HG03045 (cell line): ENCODE measurements around the gene PCGF6.
"Not testable (repeated sequence)": the region's sequence is repeated elsewhere in the genome, so short reads cannot be mapped to it uniquely, and the experiment has no call there.

Experiments used
- ATAC-seq: cut with Tn5 transposase; IDR thresholded peaks from one replicate; pipeline ENCODE4 v1.9.1; 2021; ENCODE audit warnings: mild to moderate bottlenecking, moderate library complexity; ENCODE audit not compliant: unreplicated experiment

The PCGF6 gene, protein sequence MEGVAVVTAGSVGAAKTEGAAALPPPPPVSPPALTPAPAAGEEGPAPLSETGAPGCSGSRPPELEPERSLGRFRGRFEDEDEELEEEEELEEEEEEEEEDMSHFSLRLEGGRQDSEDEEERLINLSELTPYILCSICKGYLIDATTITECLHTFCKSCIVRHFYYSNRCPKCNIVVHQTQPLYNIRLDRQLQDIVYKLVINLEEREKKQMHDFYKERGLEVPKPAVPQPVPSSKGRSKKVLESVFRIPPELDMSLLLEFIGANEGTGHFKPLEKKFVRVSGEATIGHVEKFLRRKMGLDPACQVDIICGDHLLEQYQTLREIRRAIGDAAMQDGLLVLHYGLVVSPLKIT

DNA sequence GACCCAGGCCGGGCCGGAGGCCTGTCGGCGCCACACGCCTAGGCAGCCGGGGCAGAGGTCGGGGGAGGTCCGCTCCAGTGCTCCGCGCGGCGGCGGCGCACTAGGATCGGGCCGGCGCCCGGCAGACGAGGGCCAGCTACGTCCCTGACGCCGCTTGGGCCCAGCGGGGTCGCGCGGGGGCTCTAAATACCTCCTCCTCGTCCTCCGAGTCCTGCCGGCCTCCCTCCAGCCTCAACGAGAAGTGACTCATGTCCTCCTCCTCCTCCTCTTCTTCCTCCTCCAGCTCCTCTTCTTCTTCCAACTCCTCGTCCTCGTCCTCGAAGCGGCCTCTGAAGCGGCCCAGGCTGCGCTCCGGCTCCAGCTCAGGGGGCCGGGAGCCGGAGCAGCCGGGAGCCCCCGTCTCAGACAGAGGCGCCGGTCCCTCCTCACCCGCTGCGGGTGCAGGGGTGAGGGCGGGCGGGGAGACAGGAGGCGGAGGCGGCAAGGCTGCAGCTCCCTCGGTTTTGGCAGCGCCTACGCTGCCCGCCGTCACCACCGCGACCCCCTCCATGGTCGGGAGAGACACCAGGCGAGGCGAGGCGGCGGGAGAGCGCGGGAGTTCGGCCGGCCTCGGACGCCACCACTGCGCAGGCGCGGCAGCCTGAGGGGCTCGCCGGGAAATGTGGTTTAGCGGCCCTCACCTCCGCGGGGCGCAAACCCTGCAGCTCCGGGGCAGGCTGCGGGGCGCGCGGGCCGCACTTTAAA lies at the start of gene PCGF6:
Gene PCGF6, minus strand, starts transcription at position 624 of the 744 bp plus-strand sequence. Its CDS starts 74 bp downstream, at position 550.
- peak; percentile 83 for ATAC-seq

DNA sequence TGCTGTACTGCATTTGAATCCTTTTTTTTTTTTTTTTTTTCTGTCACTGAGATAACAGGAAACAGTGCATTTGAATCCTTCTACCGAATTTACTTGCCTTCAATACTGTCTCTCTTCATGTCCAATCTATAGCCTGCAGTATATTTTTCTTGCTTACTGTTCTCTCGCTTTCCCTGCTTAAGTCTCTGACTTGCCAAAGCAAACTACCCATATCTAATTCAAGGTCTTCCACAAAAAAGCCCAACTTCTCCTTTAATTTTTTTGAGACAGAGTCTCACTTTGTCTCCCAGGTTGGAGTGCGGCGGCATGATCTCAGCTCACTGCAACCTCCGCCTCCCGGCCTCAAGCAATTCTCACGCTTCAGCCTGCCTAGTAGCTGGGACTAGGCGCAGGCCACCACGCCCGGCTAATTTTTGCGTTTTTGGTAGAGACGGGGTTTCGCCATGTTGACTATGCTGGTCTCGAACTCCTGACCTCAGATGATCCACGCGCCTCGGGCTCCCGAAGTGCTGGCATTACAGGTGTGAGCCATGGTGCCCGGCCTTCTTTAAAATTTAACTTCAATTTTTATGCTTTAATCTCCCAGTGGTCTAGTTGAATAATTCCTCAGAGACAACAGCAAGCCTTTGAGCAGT lies 46.4 kb upstream of the PCGF6 start:
- no peak for ATAC-seq

DNA sequence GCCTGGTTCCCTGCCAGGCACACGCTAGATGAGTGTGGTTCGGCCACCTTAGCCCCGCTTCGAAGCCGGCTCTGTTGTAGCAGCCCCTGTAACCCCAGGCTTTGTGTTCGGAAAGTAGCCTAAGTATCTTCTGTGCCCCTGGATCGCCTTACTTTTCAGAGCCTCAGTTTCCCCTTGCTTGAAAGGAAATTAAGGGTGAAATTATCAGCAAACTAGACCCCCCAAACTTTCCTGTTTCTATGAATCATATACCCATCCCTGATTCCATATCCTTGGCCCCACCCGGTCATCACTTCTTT lies 45.8 kb upstream of the PCGF6 start:
- ATAC-seq, result no peak

DNA sequence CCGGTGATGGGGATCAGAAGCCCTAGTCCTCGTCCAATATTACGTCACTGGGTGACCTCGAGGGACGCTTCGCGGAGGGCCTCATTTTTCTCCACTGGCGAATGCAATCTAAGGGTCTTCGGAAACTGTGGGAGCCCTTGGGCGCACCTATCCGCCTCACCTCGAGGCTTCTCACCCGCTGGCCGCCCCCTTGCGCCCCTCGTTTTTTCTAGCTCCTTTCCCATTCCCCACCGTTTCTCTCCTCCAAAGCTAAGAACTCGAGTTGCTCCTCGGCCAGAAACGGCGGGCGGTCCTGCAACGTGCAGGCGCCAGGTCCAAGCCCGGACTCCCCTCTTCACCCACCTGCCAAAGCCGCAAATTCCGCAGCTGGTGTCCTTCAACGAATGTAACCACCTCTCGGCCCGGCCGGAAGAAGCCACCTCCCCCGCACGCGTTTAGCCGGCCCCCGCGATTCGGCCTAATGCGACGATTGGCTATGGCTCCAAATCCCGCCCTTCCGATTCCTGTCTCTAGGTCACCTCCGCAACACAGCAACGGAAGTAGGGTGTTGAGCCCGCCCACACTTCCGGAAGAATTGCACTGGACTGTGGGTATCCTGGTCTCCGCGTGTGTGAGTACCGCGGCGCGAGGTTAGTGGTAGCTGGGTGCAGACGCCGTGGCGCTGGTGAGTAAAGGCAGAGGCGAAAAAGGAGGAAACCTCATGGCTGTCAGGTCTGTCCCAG lies 45.3 kb upstream of the PCGF6 start, which contains the start of the genes ATP5MK and PDCD11:
Gene ATP5MK, minus strand, starts transcription at position 409 of the 722 bp plus-strand sequence. CDS start 4,018 bp downstream, outside the sequence.
Gene PDCD11, plus strand, starts transcription at position 560 of the 722 bp plus-strand sequence. CDS start 1,801 bp downstream, outside the sequence.
- ATAC-seq, result peak; percentile 99

DNA sequence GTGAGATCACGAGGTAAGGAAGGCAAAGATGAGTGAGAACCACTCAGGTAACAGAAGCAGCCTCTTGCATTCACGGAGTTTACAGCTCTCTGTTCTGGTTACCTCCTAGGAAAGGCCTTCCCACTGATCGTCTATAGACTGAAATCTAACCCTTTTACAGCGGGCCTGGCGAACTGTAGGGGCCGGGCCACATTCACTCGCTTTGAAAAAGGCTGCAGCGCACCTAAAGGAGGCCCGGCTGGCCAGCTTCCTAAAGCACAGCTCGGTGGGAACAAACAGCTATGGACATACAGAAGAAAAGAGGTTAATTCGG lies 44.8 kb upstream of the PCGF6 start:
- no peak for ATAC-seq

DNA sequence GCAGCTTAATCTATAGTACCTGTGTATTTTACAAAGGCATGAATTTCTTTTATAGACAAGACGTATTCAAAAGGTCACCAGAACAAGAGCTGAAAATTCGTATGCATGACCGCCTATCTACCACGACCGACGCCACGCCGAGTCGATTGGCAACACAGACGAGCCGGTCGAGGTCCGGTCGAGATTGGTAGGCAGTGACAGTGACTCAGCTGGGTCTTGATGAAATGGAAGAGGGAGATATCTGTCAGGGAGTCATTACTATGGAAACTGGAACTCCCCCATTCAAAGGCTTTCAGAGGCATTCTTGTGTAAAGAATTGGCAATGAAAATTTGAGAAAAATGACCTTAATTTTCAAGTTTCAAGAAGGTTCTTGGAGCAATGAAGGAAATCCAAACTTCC lies 43.2 kb upstream of the PCGF6 start:
- no peak for ATAC-seq

DNA sequence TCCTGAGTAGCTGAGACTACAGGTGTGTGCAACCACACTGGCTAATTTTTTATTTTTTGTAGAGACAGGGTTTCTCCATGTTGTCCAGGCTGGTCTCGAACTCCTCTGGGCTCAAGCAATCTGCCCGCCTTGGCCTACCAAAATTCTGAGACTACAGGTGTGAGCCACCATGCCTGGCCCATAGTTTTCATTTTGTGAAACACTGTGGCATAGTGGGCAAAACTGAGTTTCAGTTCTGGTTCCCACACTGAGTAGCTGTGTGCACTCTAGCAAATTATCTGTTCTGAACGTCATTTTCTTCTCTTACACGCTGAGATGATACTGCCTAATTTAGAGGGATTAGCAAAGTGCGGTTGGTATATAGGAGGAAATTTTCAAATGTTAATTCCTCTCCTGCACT lies 31.8 kb upstream of the PCGF6 start:
- ATAC-seq, result no peak

DNA sequence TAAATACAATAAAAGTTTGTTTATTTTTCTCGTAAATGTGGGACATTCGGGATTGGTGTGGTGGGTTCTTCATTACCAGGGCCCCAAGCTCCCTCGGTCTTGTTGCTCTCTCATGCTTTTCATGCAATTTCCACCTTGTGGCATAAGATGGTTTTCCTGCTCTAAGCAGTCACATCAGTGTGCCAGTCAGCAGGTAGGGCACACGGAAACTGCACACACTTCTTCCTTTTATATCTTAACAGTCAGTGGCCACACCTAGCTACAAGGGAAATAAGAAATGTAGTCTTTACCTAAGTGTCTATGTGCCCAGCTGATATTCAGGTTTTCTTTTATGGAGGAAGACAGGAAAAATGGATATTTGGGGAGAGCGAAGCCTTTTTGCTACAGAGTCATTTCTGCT lies 23.3 kb upstream of the PCGF6 start:
- no peak for ATAC-seq

DNA sequence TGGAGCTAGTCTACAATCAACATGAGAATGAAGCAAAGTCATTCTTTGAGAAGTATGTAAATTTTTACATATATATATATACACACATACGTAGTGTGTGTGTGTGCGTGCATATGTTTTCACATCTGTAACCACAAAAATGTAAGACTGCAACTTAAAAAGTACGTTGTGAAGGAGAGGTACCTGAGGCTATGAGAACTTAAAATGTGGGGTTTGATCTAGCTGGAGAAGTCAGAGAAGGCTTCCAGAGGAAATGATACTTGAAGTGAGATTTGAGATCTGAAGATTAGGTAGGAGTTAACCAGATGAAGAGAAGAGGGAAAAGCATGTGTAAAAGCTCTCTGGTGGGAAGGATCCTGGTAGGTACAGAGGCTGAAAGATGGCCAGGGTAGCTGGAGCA lies 22.6 kb upstream of the PCGF6 start:
- no peak for ATAC-seq

DNA sequence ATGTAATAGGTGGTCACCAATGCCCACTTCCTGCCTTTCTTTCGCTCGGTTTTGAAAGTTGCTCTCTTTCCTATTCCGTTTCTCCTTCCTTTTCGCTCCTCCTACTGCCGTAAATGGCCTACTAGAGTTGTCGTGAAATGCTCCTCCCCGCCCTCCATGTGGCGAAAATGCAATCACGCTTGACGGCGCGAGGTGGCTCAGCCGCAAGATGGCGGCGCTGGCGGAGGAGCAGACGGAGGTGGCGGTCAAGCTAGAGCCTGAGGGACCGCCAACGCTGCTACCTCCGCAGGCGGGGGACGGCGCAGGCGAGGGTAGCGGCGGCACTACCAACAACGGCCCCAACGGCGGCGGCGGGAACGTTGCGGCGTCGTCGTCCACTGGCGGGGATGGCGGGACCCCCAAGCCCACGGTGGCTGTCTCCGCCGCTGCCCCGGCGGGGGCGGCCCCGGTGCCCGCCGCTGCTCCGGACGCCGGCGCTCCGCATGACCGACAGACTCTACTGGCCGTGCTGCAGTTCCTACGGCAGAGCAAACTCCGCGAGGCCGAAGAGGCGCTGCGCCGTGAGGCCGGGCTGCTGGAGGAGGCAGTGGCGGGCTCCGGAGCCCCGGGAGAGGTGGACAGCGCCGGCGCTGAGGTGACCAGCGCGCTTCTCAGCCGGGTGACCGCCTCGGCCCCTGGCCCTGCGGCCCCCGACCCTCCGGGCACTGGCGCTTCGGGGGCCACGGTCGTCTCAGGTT lies 17.0 kb upstream of the PCGF6 start, which contains the start of gene TAF5:
Gene TAF5, plus strand, starts transcription at position 195 of the 737 bp plus-strand sequence. Its CDS starts 14 bp downstream, at position 209.
- ATAC-seq, result peak; percentile 51

DNA sequence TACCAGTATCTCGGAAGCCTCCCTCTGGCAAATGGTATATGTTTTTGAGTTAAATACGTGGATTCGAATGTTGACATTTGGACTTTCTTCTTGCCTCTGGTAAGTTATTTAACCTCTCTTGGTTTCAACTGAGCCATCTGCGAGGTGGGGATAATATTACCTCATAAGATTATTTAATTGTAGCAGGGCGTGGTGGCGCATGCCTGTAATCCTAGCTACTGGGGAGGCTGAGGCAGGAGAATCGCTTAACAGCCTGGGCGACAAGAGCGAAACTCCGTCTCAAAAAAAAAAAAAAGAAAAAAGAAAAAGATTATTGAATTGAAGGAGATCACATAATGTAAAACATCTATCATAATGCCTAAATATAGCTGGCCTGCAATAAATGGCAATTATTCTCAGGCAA lies 16.4 kb upstream of the PCGF6 start:
- no peak for ATAC-seq

DNA sequence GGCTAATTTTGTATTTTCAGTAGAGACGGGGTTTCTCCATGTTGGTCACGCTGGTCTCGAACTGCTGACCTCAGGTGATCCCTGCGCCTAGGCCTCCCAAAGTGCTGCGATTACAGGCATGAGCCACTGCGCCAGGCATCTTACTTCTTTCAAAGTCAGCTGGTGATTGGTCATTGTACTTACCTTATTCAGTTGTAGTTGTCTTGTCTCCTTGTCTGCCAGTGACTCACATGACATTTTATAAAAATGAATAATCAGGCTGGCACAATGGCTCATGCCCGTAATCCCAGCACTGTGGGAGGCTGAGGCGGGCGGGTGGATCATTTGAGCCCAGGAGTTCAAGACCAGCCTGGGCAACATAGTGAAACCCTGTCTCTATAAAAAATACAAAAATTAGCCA lies 9.9 kb upstream of the PCGF6 start:
- not testable (repeated sequence) for ATAC-seq

DNA sequence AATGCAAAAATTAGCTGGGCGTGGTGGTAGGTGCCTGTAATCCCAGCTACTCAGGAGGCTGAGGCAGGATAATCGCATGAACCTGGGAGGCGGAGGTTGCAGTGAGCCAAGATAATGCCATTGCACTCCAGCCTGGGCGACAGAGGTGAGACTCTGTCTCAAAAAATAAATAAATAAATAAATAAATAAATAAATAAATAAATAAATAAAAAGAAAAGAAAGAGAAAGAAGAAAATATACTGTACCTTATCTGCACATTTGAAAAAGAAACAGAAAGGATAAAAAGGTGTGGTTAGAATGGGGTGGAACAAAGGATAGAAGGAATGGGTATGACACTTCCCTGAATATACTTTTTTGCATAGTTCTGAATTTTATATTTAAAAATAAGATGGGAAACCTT lies 8.6 kb upstream of the PCGF6 start:
- not testable (repeated sequence) for ATAC-seq

DNA sequence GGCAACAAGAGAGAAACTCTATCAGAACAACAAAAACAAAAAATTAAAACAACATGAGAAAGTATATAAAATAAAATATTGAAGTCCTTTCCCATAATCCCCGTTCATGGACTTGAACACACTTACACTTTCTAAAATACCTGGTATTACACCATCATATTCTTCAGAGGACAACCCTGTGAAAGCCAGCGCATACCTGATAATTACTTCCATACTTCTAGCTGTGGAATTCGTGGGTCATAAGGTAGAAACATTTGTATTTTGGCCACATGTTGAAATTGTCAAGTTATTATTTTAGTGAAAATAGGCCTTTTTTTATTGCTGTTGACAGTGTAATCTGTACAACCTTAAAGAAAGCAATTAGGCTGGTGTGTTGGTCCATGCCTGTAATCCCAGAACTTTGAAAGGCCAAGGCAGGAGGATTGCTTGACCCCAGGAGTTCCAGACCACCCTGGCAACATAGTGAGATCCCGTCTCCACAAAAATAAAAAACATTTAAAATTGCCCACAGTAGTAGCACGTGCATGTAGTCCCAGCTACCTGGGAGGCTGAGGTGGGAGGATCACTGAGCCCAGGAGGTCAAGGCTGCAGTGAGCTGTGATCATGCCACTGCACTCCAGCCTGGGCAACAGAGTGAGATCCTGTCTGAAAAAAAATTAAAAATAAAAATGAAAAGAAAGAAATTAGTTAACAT lies 5.1 kb upstream of the PCGF6 start:
- no peak for ATAC-seq

DNA sequence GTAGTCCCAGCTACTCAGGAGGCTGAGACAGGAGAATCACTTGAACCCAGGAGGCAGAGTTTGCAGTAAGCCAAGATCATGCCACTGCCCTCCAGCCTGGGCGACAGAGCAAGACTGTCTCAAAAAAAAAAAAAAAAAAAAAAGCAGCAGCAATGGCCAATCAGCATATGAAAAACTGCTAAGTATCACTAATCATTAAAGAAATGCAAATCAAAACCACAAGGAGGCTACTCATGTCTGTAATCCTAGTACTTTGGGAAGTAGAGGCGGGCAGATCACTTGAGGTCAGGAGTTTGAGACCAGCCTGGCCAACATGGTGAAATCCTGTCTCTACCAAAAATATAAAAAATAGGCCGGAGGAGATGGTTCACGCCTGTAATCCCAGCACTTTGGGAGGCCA lies 3.6 kb upstream of the PCGF6 start:
- not testable (repeated sequence) for ATAC-seq

DNA sequence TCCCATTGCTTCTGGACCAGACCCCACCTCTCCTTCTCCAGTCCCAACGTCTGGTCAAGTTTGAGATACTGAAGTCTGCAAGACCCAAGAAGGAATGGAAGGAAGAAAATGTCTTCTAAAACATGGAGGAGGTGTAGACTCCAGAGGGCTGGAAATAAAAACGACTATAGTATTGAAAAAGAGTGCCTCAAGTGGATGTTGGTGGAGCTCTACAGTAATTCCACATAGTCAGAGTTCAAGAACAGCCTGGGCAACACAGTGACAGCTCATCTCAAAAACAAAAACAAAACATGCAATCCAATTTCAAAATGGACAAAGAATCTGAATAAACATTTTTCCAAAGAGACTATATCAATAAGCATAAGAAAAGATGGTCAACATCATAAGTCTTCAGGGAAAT lies 2.3 kb upstream of the PCGF6 start:
- no peak for ATAC-seq

DNA sequence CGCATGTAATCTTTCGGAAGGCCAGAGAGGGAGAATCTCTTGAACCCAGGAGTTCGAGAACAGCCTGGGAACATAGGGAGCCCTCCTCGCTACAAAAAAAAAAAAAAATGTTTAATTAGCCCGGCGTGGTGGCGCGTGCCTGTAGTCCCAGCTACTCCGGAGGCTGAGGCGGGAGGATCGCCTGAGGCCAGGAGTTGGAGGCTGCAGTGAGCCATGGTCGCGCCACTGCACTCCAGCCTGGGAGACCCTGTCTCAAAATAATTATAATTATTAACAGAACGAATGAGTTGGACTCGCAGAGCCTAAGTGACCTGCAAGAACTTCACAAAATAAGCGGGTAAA lies 794 bp downstream of the PCGF6 start:
- ATAC-seq, result no peak

DNA sequence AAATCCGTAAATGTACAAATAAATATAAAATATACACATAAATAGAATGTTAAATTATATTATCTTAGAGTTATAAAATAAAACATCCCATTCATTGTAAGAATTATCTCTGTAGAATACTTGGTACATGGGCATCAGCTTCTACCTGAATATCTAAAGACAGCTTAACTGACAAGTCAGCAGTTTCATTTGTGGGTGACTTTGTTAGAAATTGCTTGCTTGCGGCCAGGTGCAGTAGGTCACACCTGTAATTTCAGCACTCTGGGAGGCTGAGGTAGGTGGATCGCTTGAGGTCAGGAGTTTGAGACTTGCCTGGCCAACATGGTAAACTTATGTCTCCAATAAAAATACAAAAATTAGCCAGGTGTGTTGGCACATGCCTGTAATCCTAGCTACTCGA lies 14.6 kb downstream of the PCGF6 start:
- ATAC-seq, result no peak

DNA sequence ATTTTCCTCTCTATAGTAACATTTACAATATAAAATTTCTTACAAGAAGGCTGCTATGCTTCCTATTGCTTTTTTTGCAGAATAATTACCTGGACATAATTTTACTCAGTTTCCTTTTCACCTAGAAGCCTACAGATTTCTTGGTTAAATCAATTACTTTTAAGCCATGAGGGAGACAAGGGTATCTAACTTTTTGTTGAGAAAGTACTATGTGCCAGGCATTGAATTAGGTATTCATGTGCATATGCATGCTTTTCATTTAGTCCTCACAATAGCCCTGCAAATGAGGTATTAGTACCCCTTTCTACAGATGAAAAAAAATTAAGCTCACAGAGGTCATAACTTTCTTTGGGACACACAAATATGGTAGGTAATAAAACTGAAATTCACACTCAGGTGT lies 16.4 kb downstream of the PCGF6 start:
- no peak for ATAC-seq

DNA sequence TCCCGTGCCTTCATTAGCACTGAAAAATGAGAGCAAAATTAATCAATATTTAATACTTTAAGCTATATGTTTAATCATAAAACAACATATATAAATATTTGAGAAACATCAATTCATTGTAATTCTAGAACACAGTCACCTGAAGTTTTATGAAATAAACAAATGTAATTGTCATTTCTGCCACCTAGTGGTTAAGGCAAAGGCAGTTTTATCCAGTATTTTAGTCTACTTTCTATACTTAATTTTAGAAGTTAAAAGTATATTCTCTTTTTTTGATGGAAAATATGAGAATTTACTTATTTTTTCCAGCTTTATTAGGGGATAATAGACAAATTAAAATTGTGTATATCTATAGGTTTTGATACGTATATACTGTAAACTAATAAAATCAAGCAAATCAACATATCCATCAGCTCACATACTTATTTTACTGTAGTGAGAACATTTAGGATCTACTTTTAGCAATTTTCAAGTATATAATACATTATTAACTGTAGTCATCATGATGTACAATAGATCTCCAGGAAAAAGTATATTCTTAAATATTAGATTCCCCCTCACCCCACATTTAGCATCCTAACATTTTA lies 16.9 kb downstream of the PCGF6 start:
- ATAC-seq, result no peak
